HG03196 (cell line): ENCODE results near the gene MYOD1.

Experiments used
- ATAC-seq: cut with Tn5 transposase; IDR thresholded peaks from one replicate; pipeline ENCODE4 v1.9.1; 2021; ENCODE audit not compliant: unreplicated experiment

Gene MYOD1

DNA sequence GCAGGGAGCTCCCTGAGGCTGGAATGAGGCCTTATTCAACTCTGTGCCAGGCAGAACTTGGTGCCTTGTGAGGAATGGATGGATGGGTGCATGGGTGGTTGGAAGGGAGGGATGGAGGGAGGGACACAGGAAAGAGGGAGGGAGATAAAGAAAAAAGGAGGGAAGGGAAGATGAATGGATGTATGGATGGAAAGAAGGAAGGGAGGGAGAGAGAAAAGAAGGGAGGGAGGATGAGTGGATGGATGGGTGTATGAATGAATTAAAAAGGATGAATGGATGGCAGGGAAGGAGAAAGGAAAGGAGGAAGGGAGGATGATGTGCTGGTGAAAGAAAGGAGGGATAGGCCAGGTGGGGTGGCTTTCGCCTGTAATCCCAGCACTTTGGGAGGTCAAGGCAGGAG, 49.8 kb downstream of the MYOD1 start:
- no peak for ATAC-seq

DNA sequence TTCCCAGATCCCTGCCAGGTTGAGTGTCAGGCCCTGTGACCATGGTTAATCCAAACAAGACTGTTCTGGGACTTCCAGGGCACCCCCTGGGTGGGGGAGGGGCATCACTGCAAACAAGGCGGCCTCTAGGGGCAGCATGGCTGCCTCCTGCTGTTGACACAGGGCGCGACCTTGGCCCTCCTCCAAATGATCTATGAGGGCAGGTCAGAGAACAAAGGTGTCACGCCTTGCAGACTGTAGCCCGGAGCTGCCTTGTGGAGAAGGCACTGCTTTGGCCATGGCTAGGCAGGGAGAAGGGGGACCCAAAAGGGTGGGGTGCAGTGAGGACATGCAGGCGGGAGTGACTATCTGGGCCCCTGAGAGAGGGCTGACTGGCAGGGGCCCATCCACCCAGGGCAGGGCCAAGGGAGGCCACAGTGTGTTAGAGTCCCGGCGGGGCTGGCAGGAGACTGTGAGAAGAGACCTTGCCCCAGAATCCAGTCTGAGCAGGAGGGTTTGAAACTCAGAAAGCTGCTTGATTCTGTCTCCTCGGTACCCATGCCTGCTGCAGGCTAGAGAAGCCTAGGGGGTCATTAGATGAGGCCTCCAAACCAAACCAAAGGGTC, 50.8 kb downstream of the MYOD1 start:
- ATAC-seq = no peak

DNA sequence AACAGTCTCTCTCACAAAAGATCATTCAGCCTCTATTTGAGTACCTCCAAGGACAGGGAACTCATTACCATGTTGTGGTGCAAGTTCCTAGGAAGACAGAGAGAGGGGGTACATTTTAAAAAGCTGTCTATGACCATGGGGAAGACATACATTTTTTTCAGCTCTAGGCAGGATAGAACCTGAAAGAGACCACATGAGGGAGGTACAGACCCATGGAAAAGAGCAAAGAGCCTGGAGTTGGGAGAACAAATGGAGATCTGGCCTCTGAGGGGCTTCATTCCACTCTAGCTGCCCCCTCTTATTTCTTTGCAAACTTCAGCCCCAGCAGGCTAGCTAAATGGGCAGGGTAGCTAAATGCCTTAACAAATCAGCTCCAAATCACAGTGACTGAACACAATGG, 51.5 kb downstream of the MYOD1 start:
- no peak for ATAC-seq

DNA sequence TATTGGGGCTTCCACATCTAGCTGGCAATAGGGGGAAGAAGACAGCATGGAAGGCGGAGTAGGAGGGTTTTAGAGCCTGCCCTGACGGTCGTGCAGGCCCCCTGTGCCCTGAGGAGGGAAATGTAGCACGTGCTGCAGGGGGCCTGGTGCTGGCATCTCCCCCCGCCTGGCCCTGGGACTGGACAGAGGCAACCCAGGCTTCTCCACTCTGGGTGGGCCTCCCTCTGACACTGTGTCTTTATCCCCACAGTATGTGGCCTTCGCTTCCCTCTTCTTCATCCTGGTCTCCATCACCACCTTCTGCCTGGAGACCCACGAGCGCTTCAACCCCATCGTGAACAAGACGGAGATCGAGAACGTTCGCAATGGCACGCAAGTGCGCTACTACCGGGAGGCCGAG, 52.0 kb downstream of the MYOD1 start:
- no peak for ATAC-seq
